HG03565 (cell line): ENCODE measurements around the gene PEAR1.

ENCODE experiments used
- ATAC-seq: cut with Tn5 transposase; IDR thresholded peaks from one replicate; pipeline ENCODE4 v1.9.1; 2021; ENCODE audit warnings: mild to moderate bottlenecking, moderate library complexity; ENCODE audit not compliant: unreplicated experiment

The PEAR1 gene, protein sequence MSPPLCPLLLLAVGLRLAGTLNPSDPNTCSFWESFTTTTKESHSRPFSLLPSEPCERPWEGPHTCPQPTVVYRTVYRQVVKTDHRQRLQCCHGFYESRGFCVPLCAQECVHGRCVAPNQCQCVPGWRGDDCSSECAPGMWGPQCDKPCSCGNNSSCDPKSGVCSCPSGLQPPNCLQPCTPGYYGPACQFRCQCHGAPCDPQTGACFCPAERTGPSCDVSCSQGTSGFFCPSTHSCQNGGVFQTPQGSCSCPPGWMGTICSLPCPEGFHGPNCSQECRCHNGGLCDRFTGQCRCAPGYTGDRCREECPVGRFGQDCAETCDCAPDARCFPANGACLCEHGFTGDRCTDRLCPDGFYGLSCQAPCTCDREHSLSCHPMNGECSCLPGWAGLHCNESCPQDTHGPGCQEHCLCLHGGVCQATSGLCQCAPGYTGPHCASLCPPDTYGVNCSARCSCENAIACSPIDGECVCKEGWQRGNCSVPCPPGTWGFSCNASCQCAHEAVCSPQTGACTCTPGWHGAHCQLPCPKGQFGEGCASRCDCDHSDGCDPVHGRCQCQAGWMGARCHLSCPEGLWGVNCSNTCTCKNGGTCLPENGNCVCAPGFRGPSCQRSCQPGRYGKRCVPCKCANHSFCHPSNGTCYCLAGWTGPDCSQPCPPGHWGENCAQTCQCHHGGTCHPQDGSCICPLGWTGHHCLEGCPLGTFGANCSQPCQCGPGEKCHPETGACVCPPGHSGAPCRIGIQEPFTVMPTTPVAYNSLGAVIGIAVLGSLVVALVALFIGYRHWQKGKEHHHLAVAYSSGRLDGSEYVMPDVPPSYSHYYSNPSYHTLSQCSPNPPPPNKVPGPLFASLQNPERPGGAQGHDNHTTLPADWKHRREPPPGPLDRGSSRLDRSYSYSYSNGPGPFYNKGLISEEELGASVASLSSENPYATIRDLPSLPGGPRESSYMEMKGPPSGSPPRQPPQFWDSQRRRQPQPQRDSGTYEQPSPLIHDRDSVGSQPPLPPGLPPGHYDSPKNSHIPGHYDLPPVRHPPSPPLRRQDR

DNA sequence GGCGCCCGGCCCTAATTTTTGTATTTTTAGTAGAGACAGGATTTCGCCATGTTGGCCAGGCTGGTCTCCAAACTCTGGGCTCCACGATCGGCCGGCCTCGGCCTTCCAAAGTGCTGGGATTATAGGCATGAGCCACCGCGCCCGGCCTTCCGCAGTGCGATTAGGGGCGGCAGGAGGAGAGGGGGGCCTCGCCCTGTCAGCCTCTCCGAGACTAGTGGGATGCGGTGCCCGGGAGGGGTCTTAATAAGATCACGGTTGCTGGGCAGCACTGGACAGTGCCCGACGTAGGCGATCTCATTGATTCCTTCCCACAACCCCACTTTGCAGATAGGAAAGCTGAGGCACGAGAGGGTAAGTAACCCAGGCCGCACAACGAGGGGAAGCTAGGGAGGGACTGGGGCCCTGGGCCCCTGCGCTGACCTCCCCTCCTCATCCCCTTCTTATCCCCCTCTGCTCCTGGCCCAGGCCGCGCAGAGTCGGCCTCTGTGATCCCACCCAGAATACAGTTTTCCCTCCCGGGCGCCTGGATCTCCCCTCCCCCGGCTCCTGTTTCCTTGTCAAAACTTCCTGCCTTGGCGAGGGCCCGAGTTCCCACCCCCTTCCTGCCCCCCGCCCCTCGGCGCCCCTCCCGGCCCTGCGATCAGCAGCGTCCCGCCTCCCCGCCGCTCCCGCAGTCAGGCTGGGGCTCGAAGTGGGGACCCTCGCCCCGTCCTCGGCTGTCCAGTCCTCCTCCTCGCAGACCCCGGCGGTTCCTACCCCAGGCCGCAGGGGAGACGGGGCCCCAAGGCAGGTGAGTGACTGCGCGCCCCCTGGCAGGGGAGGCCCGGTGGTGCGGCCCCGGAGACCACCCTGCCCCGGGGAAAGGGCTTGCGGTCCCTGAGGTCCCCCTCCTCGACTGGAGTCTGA lies at the start of gene PEAR1:
TSS of gene PEAR1 (plus strand) at position 671 of the 906 bp plus-strand sequence. CDS start 10,209 bp downstream, outside the sequence.
- no peak for ATAC-seq

DNA sequence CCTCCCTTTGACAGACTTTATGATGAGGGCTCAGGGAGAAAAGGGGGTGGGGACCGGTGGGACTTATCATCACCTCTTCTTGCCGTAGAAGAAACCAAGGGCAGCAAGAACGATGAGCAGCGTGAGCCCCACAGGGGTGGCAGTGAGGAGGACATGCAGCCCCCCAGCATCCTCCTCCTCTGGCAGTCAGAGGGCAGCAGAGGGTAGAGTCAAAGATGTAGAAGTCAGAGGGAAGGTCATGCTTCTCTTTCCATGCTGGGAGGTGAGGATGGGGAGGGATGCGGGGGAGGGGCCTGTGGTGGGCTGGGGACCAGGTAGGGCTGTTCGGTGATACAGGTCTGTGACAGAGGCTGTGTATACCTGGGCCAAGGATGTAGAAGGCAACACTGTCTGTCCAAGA lies 49.4 kb upstream of the PEAR1 start:
- no peak for ATAC-seq

DNA sequence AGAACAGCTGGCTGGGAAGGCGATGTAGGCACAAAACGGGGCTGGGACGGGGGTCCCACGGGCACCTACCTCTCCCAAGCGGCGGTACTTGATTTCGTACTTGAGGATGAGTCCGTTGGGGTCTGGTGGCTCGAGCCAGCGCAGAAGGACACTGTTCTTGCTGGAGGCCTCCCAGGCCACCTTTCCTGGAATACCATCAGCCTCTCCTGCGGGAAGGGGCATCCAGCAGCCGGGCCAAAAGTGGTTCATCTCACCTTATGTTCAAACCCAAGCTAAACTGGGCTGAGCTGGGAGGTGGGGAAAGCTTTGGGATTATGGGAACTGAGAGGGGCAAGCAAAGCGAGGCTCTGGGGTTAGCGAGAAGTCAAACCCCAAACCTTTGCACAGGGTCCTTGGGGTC lies 48.9 kb upstream of the PEAR1 start:
- ATAC-seq: no peak

DNA sequence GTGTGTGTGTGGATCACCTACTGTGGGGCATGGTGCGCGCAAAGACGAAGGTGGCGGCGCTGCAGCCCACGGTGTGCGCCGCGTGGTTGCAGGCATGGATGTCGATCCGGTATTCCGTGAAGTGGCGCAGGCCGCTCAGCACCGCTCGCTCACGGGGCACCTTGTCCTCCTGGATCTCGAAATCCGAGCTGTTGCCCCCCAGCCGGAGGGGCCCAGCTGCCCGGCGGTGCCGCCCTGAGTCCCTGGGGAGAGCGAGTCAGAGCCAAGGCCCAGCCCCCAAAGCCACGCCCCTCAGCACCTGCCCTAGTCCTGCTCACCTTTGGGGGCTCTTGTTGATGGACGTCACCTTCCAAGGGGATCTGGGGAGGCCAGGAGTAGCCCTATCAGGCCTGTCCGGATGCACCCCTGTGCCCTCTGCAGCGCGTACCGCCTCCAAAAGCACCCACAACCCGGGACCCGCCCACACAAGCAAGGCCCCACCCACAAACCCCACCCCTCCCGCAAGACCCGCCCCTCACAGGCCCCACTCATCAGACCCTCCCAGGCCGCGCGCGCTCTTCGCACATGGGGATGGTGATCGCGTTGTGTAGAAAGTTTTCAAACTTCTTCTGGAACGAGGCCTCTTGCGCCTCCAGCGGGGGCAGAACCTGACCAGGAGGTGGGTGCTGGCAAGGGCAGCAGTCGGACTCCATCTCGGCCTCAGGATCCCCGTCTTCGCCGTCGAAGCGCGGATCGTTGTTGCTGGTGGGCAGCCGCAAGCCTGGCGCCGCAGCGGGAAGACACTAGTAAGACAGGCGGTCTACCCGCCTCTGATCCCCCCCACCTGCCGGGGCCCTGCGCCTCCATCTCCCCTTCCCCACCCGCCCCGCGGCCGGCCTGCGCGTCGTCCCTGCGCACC lies 48.2 kb upstream of the PEAR1 start:
- no peak for ATAC-seq

DNA sequence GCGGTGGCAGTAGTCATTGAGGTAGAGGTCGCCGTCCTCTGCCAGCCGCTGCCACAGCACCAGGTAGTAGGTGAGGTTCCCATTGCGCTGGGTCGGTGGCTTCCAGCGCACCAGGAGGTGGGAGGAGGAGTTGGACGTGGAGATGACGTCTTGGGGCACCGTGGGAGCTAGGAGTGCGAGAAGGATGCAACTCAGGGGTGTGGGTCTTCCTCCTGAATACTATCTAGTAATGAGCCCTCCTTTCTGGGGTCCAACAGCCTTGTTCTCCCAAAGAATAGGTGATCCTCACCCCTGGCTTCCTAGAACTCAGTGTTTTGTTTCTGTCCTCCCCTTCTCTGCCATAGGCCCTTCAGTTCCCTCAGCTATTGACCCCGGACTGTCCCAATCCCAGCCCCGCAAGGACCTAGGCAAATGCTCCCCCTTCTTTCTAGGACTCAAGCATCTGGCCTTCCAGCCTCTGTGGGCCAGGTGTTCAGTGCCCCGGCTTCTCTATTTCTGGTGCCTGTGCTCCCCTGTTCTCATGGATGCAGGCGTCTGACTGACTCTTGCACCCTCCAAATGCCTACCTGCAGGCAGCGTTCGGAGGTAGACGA lies 47.5 kb upstream of the PEAR1 start:
- ATAC-seq: no peak

DNA sequence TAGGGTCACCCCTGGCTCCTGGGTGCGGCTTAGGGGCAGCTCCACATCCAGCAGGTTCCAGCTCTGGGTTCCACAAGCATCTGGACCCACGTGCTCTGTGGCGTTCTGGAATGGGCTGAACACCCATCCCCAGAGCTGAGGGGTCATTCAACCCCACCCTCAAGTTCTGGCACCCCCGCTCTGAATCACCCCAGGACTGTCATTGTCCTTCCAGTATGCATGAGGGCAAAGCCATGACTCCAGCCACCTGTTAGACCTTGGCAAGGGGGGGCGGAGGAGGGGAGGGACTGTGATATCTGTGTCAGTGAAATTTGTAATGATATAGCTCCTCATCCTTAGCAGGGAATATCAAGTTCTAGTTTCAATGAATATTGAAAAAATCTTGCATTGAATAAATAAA lies 46.9 kb upstream of the PEAR1 start:
- no peak for ATAC-seq

DNA sequence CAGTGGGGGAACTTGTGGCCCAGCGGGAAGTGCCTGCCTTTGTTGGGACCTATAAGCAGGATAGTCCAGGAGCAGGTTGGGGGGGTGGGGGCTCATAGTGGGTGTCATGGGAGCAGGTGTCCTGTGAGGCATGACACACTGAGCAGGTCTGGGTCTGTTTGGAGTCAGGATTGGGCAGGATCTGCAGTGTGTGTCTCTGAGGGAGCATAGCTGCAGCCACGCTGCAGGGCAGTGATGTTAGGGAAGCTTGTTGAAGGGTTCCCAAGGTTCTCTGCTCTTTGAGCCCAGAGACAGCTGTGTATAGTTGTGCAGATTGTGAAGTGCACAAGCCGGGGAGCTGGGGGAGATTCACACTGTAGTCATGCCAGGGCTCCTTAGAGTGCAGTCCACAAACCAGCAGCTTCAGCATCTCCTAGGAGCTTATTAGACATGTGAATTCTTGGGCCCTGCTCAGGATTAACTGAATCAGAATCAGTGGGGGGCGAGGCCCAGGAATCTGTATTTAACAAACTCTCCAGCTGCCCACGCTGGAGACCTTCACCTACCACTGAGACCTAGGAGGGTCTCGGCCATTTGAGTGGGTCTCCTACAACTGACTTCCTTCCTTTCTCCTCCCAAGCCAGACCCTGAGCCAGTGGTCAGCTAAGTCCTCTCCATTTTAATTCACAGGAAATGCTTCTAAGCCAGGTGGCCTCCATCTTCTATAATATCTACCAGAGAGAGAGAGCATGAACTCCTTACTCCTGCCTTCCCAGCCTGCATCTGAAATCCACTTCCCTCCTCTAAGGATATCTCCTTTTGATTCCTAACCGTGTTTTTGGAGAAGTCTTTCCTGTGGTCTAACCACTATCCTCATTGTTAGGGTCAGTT lies 45.7 kb upstream of the PEAR1 start:
- ATAC-seq: no peak

DNA sequence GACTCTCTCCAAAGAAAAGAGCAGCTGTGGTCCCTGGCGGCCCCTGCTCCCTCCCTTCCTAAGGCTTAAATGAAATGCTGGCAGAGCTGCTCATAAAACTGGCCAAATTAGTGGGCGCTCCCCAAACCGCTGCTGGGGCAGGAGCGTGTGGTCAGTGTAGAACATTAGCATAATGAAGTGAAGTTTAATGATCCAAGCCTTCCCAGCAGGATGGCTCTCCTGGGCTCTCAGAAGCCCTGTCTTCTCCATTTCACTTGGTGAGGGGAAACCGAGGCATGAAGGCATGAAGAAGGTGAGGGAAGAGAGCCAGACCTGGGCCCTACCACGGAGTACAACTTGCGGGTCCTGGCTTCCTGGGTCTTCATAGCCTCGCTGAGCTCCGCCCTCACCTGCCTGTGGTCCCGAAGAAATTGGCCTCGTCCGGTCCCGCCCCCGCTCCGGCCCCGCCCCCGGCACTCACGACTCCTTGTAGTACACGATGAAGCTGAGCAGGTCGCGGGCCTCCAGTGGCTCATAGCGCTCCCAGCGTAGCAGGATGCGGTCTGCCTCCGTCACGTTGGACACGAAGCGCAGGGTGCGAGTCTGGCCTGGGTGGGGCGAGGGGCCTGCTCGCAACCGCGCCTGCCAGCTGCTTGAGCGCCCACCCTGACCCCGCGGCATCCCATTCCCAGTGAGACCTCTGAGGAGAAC lies 44.9 kb upstream of the PEAR1 start:
- no peak for ATAC-seq

DNA sequence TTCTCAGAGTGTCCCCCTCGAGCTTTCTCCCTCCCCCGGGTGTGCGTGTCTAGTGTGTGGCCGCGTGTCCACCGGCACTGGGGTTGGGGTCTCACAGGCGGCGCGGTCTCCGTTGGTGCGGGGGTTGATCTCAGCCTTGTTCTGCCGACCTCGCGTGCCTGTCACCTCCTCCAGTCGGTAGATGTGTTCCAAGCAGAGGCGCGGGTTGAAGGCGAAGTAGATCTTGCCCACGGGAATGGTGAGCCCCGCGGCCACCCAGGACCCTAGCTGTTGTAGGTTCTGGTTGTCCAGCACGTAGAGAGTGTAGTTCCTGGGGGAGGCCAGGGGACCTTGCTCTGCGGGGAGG lies 44.4 kb upstream of the PEAR1 start:
- ATAC-seq: no peak

DNA sequence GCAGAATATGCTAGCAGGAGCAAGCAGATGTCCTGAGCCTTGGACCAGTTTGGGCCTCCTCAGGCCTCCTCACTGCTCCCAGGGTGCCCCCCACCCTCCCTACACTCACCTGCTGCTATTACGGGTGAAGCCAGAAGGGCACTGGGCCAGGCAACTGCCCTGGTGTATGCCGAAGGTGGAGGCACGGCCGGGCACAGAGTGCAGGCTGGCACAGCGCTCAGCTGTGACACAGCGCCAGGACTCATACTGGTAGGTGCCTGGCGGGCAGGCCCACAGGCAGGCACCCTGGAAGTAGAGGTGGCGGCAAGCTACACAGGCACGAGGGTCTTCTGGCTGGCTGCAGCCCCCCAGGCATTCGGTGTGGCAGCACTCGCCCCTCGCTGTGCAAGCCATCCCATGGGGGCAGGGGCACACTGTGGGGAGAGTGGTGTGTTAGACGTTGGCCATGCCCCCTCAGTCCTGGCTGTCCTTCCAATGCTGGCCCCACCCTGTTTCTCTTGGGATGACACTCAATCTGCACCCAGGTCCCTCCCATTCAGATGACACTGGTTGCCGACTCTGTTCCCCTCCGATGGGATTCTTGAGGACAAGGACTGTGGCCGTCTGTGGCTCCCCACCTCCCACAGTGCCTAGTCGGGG lies 41.6 kb upstream of the PEAR1 start:
- no peak for ATAC-seq

DNA sequence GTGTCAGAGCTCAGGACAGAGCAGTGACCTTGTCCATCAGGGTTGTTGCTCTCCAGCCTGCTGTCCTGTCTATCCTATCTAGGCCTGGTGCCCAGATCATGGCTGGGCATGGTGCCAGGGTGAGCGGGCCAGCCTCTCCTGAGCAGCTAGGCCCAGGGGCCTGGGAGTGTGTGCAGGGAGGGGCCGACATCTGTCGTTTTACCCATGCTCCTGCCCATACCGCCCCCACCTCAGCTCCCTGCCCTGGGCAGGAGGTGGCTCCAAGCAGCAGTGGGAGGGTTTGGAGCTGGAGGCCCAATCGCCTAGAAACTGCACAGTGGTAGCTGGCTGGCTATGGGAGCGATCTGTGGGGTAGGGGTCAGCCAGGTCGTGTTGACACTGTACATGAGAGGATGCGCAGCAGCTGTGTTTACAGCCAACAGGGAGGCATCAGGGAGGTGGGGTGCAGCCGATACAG lies 41.1 kb upstream of the PEAR1 start:
- no peak for ATAC-seq

DNA sequence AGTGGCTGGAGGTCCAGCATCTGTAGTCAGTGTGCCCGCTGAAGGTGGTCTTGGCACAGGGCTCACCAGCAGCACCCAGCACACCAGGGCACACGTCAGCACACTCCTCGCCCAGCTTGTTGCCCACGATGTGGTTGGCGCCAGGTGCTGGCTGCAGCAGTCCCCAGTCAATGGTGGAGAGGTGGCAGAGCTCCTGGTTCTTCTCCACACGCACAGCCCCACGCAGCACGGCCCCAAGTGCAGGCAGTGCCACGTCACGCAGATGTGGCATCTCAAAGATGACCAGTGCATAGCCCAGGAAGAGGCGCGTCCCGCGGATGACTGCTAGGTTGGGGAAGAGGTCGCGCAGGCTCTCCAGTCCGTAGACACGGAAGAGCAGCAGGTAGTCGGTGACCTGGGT lies 39.8 kb upstream of the PEAR1 start:
- no peak for ATAC-seq

DNA sequence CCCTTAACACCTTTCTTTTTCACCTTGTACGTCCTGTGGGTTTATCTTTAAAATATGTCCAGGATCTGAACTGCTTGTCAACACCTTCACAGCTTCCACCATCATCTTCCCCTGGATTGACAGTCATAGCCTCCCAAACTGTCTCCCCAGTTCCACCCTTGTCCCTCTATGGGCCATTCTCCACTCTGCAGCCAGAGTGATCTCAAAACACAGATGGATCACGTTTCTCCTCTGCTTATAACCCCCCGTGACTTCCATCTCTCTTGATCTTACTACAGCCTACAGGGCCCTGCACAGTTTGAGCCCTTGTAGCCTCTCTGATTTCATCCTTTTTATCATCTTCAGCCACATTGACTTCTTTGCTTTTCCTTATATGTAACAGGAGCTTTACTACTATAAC lies 38.9 kb upstream of the PEAR1 start:
- ATAC-seq: no peak

DNA sequence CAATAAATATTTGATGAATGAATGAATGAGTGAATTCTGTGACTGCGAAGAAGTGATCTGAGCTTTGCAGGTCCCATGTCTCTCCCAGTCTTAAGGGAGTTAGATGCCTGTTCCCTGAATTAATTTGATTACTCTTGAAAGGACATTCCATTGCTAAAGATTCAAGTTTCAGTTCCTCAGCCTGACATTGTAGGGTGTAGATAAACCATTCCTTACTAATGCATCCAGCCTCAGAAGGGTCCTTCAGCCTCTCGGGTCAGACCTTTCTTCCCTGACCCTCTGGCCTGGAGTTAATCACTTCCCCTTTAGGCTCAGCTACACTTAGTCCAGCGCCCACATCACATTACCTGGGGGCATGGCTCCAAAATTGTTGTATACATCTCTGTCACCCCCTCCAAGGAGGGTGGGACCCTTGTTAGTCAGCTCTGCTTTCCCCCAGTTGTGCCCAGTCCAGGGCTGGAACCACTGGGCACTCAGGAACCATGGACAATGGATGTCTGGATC lies 37.2 kb upstream of the PEAR1 start:
- ATAC-seq: no peak

DNA sequence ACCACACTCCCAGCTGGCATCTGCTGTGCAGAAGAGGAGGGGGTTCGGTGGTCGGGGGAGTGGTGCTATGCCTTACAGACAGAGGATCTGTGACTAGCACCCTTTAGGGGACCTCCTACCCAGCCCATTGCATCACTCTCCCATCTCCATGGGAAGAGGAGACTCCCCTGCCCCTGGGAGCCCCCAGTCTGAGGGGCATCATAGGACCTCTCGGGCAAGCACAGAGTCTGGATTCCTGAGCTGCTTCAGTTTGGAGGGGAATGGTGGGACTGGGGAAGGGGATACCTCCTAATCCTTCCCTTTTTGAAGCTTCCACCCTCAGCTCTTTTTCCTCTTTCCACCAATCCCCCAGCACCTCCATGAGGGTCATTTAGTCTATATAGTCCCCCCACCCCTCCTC lies 36.0 kb upstream of the PEAR1 start:
- ATAC-seq: no peak

DNA sequence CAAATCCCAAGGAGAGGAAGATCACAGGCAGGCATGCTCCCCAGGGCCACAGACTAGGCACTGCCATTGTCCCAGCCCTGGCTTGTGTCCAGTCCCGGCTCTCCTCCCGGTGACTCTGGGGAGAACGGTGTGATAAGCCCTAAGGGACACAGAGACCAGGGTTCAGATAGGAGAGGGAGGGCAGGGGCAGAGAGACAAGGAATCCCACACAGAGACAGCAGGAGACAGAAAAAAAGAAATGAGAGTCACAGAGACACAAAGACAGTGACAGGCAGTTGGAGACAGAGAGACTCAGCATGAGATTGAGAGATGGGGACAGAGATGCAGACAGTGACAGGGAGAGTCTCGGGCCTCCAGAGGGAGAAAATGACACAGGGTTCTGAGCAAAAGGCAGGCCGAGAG lies 35.0 kb upstream of the PEAR1 start:
- no peak for ATAC-seq

DNA sequence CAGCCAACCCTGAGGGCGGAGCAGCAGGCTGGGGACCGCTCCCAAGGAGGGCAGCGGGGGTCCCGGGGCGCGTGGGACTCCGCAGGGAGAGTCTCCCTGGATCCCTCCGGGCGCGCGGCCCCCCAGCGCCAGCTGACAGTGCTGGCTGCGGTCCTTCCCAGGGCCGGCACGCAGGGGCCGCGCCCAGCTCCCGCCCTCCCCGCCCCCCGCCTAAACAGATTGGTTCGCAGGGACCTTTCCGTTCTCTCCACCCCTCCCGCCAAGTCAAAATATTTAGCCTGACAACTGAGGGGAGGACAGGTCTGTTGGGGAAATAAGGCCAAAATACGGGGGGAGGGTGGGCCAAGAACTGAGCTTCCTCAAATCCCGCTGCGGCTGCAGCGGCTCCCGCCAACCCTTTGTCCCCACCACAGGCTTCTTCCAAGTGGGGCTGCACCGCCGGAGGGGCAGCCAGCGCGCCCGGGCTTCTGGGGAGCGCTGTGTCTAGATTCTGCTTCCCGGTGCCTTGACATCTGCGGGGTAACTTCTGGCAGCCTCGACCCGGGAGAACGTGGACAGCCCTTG lies 34.5 kb upstream of the PEAR1 start, which contains the start of gene INSRR:
TSS of gene INSRR (minus strand) at position 159 of the 564 bp plus-strand sequence. CDS start 496 bp downstream, outside the sequence.
- no peak for ATAC-seq
